Measurements from ENCODE around the gene ABCA4.
"Not testable (repeated sequence)": the region's sequence is repeated elsewhere in the genome, so short reads cannot be mapped to it uniquely, and the experiment has no call there.

- not testable (repeated sequence) for TF ChIP-seq ZNF585B (tag by site-specific recombination; IDR thresholded peaks at IDR 0.05); ZNF510 (tag by site-specific recombination; IDR thresholded peaks at IDR 0.05; ENCODE audit: insufficient replicate concordance); PRDM10 (tag by site-specific recombination; IDR thresholded peaks at IDR 0.05)
These were observed 130.5 kb downstream of the ABCA4 start for GRCh38 chr1:93990477-93990876.

Data from HEK293 (cell line).